Lower lobe of right lung (tissue), 2 donors: ENCODE results near the gene NDUFAF8. TPM values are rescaled to one million over a fixed set of nuclear protein-coding genes. Genes with fewer than 3 reads are reported as not detected.

Source experiments
- ATAC-seq, 2 donors: fragments of 200-7000 bp; cut with Tn5 transposase; one replicate each; pipeline ENCODE4 v1.9.1; 2020 to 2022; ENCODE audit warnings: mild to moderate bottlenecking in 2 of 2, moderate library complexity in 2 of 2
- DNase-seq: peaks from one replicate; pipeline ENCODE4 v3.0.0-alpha.2; 2020
- H3K27ac ChIP-seq: fragments of 200-600 bp; one replicate; pipeline ENCODE4 v1.8.0; 2022
- H3K27me3 ChIP-seq: fragments of 200-600 bp; one replicate; pipeline ENCODE4 v1.8.0; 2022; ENCODE audit warnings: low read depth
- H3K36me3 ChIP-seq: fragments of 200-600 bp; one replicate; pipeline ENCODE4 v1.8.0; 2022; ENCODE audit warnings: mild to moderate bottlenecking
- H3K4me1 ChIP-seq: fragments of 200-600 bp; one replicate; pipeline ENCODE4 v1.8.0; 2022
- H3K4me3 ChIP-seq: fragments of 200-600 bp; one replicate; pipeline ENCODE4 v1.8.0; 2022; ENCODE audit warnings: mild to moderate bottlenecking
- H3K9me3 ChIP-seq: fragments of 200-600 bp; one replicate; pipeline ENCODE4 v1.8.0; 2022
- CTCF ChIP-seq: fragments of 200-600 bp; IDR thresholded peaks from one replicate; pipeline ENCODE4 v1.8.0; 2022; ENCODE audit warnings: antibody characterized with exemption, mild to moderate bottlenecking
- intact Hi-C: fragments of 100-400 bp; cut with DNase I; formaldehyde crosslinking; loops from one replicate; pipeline ENCODE4 v1.11.0; 2022
- total RNA-seq: library from RNA; stranded (reverse); fragmentation: NEBNext Ultra II Directional; extraction: Animal tissue kit (Norgen Biotek cat#: 25700); gene quantifications from one replicate; pipeline ENCODE4 v1.2.1, GENCODE V29; 2021
- donor health status: DM: no; HTN: yes; CAD: no; lungs with severe emphysema.

The NDUFAF8 gene
- total RNA-seq, 1 donor from 2014 or later, result 24.3 TPM

GRCh38 chr17:81232616-81233241 is 6.4 kb upstream of the NDUFAF8 start:
- Histone ChIP-seq H3K4me3 (no peak overlapping the region), H3K36me3 (peaks cover 63% of the 10 kb centered on the region), H3K27ac (no peak overlapping the region), H3K9me3 (no peaks in the 10 kb centered on the region), H3K27me3 (no peaks in the 10 kb centered on the region), H3K4me1 (peaks cover 24% of the 10 kb centered on the region)
- intact Hi-C loops, result no loop called here
- DNase-seq (no peak), ATAC-seq (no peak)
- no peak for TF ChIP-seq CTCF

GRCh38 chr17:81233316-81233715 is 5.8 kb upstream of the NDUFAF8 start:
- peaks cover 63% of the 10 kb centered on the region for H3K36me3 ChIP-seq
- no peak for TF ChIP-seq CTCF
- no peak overlapping the region for H3K4me3 ChIP-seq
- no peaks in the 10 kb centered on the region for H3K9me3 ChIP-seq
- no peak for DNase-seq
- intact Hi-C loops, result no loop called here
- H3K27ac ChIP-seq, result no peak overlapping the region
- no peak for ATAC-seq
- H3K4me1 ChIP-seq, result peaks cover 30% of the 10 kb centered on the region
- no peaks in the 10 kb centered on the region for H3K27me3 ChIP-seq

- no peak overlapping the region for H3K27ac ChIP-seq
- H3K4me3 ChIP-seq, result no peak overlapping the region
- peaks cover 29% of the 10 kb centered on the region for H3K4me1 ChIP-seq
- no peaks in the 10 kb centered on the region for H3K27me3 ChIP-seq
- no peak for DNase-seq
- H3K36me3 ChIP-seq, result peaks cover 56% of the 10 kb centered on the region
- no peak for ATAC-seq
- intact Hi-C loops, result no loop called here
- no peaks in the 10 kb centered on the region for H3K9me3 ChIP-seq
- TF ChIP-seq CTCF, result no peak
Observed at GRCh38 chr17:81233811-81234505, 5.2 kb upstream of the NDUFAF8 start.

GRCh38 chr17:81234506-81234855 is 4.6 kb upstream of the NDUFAF8 start:
- intact Hi-C loops, result no loop called here
- no peak for TF ChIP-seq CTCF
- Histone ChIP-seq H3K9me3 (no peaks in the 10 kb centered on the region), H3K27ac (no peak overlapping the region), H3K4me3 (no peak overlapping the region), H3K27me3 (no peaks in the 10 kb centered on the region), H3K4me1 (peaks cover 24% of the 10 kb centered on the region), H3K36me3 (peaks cover 51% of the 10 kb centered on the region)
- ATAC-seq (no peak), DNase-seq (no peak)

GRCh38 chr17:81234940-81235821 is 3.9 kb upstream of the NDUFAF8 start:
- no peak for DNase-seq
- Histone ChIP-seq H3K27me3 (no peaks in the 10 kb centered on the region), H3K9me3 (no peaks in the 10 kb centered on the region), H3K4me1 (peaks cover 27% of the 10 kb centered on the region), H3K36me3 (peaks cover 44% of the 10 kb centered on the region), H3K27ac (no peak overlapping the region), H3K4me3 (no peak overlapping the region)
- no peak for TF ChIP-seq CTCF
- ATAC-seq, result no peak
- intact Hi-C loops, result no loop called here
